Neuronal stem cell (in vitro differentiated cells): ENCODE results near the gene SLC26A9.

Source experiments
- DNase-seq: peaks from one replicate; pipeline ENCODE4 v3.0.0-alpha.2; 2013; ENCODE audit warnings: low spot score
- H2AFZ ChIP-seq: one replicate; pipeline ENCODE4 v1.6.1; 2013; ENCODE audit warnings: mild to moderate bottlenecking, low read length, inconsistent platforms
- H2AK5ac ChIP-seq: 2 replicates; pipeline ENCODE4 v1.6.1; 2013; ENCODE audit warnings: low read depth, mild to moderate bottlenecking, inconsistent platforms, low read length, moderate library complexity, mixed read lengths
- H2BK120ac ChIP-seq: 2 replicates; pipeline ENCODE4 v1.6.1; 2013; ENCODE audit warnings: low read depth, mild to moderate bottlenecking, inconsistent platforms, low read length, moderate library complexity, mixed read lengths
- H2BK12ac ChIP-seq: one replicate; pipeline ENCODE4 v1.6.1; 2013; ENCODE audit warnings: low read length, inconsistent platforms
- H2BK15ac ChIP-seq: 2 replicates; pipeline ENCODE4 v1.6.1; 2013; ENCODE audit warnings: mild to moderate bottlenecking, low read length, inconsistent platforms, mixed read lengths
- H2BK5ac ChIP-seq: one replicate; pipeline ENCODE4 v1.6.1; 2013; ENCODE audit warnings: inconsistent platforms, mild to moderate bottlenecking, low read length, moderate library complexity
- H3K14ac ChIP-seq: one replicate; pipeline ENCODE4 v1.6.1; 2013; ENCODE audit warnings: low read length, inconsistent platforms
- H3K18ac ChIP-seq: 2 replicates; pipeline ENCODE4 v1.6.1; 2013; ENCODE audit warnings: low read length, inconsistent platforms
- H3K23ac ChIP-seq: 2 replicates; pipeline ENCODE4 v1.6.1; 2013; ENCODE audit warnings: low read depth, mild to moderate bottlenecking, mixed read lengths, low read length, inconsistent platforms; ENCODE audit not compliant: poor library complexity
- H3K27ac ChIP-seq: replicated peaks from 3 replicates; pipeline ENCODE4 v1.5.1; 2013; ENCODE audit warnings: low read length, inconsistent platforms
- H3K27me3 ChIP-seq, 3 experiments: 2 replicates each; pipeline ENCODE4 v1.6.1; 2013; ENCODE audit warnings: low read length in 3 of 3, mild to moderate bottlenecking in 2 of 3, inconsistent platforms in 1 of 3, low read depth in 1 of 3, mixed read lengths in 1 of 3, moderate library complexity in 1 of 3; ENCODE audit not compliant: control insufficient read depth in 3 of 3, insufficient read depth in 3 of 3
- H3K36me3 ChIP-seq, 2 donors: replicated peaks in 1 of 2; 2 replicates each; pipeline ENCODE4 v1.6.1; 2013; ENCODE audit warnings: low read length in 2 of 2; ENCODE audit not compliant: control insufficient read depth in 2 of 2, insufficient read depth in 2 of 2
- H3K4ac ChIP-seq: 2 replicates; pipeline ENCODE4 v1.6.1; 2013; ENCODE audit warnings: inconsistent platforms, mild to moderate bottlenecking, low read length, moderate library complexity
- H3K4me1 ChIP-seq, 2 donors: 1 replicate in 1 of 2; 2 replicates in 1 of 2; pipeline ENCODE4 v1.6.1; 2013; ENCODE audit warnings: low read length in 2 of 2, low read depth in 1 of 2; ENCODE audit not compliant: control insufficient read depth in 2 of 2, insufficient read depth in 1 of 2
- H3K4me2 ChIP-seq: one replicate; pipeline ENCODE4 v1.6.1; 2013; ENCODE audit warnings: mild to moderate bottlenecking, low read length, inconsistent platforms; ENCODE audit not compliant: insufficient read depth, poor library complexity, severe bottlenecking
- H3K4me3 ChIP-seq, 2 donors: 2 replicates each; pipeline ENCODE4 v1.5.1; 2013; ENCODE audit warnings: low read length in 2 of 2, mild to moderate bottlenecking in 2 of 2, inconsistent platforms in 1 of 2, moderate library complexity in 1 of 2
- H3K79me1 ChIP-seq: one replicate; pipeline ENCODE4 v1.6.1; 2013; ENCODE audit warnings: low read depth, mild to moderate bottlenecking, inconsistent platforms, low read length, moderate library complexity
- H3K9ac ChIP-seq: one replicate; pipeline ENCODE4 v1.6.1; 2013; ENCODE audit warnings: mild to moderate bottlenecking, low read depth, low read length, inconsistent platforms; ENCODE audit not compliant: poor library complexity
- H3K9me3 ChIP-seq, 2 donors: replicated peaks in 1 of 2; 2 replicates each; pipeline versions ENCODE3 to v1.6.1; 2013; ENCODE audit warnings: low read length in 2 of 2, mild to moderate bottlenecking in 2 of 2, inconsistent platforms in 1 of 2, low read depth in 1 of 2, mixed read lengths in 1 of 2, moderate library complexity in 1 of 2; ENCODE audit not compliant: control insufficient read depth in 2 of 2, insufficient read depth in 1 of 2
- H4K8ac ChIP-seq: one replicate; pipeline ENCODE4 v1.6.1; 2013; ENCODE audit warnings: low read depth, mild to moderate bottlenecking, inconsistent platforms, low read length, moderate library complexity
- H4K91ac ChIP-seq: one replicate; pipeline ENCODE4 v1.6.1; 2013; ENCODE audit warnings: low read length, low read depth, mild to moderate bottlenecking, inconsistent platforms; ENCODE audit not compliant: poor library complexity
- WGBS, 2 donors: extraction: QIAGEN DNeasy Blood & Tissue Kit; methylation state at CpG; one replicate each; pipeline ENCODE4 v1.1.7; 2013; ENCODE audit warnings: missing lambda C conversion rate in 2 of 2, mixed read lengths in 1 of 2; ENCODE audit not compliant: insufficient read length in 2 of 2, insufficient replicate concordance in 1 of 2; ENCODE audit errors: extremely low coverage in 2 of 2; 5-methylcytosine and 5-hydroxymethylcytosine counted together

The SLC26A9 gene

DNA sequence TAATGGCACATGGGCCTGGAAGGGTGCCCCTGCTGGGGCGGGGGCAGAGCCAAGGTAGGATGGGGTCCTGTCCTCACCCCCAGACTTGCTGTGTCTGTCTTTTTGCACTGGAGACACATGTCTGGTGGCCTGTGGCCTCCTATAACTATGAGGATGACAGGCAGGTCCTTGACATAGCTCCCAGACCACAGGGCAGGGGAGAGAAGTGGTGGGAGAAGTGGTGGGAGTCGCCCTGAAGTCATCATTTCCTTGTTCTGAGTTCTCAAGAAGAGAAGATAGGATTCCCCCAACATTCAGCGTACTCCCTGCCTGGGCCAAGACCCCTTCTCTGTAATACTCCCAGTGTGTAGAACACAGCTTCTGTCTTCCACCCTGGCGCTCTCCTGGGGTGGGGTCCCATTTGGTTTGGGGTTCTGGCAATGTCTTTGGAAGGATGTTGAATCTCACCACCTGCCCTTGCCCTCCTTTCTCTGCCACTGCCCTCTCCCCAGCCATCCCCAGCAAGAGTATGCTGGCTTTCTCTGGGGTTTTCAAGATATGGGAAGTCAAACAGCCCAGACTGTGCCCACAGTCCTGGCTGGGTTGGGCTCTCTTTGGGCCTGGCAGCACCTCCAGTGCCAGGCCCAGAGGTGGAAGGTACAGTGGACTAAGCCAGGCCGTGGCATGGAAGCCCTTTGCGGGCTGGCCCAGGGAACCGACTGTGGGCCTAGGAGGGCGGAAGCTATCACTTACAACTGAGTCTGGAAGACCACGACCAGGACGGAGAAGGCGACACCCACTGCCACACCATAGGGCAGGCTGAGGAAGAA is 19.4 kb downstream of the SLC26A9 start:
- H3K79me1 ChIP-seq, result no peaks in the 10 kb centered on the region
- H3K36me3 ChIP-seq, result no peaks in the 10 kb centered on the region
- WGBS, 2 donors, result no CpG with 5 or more reads among the region's 11 CpGs

DNA sequence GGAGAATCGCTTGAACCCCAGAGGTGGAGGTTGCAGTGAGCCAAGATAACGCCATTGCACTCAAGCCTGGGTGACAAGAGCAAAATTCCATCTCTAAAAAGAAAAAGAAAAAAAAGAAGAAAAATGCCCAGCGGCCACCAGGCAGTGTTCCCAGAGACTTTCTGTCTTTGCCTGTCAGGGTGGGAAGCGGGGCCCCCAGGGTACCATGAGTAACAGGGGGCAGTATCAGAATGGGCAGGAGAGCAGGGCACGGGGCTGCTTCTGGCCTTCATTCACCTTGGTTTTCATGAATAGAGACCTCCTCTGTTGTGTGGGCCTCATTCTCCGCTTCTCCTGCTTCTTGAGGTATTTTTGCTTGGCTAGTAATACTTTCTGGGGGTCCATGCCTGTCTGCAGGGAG is 20.4 kb downstream of the SLC26A9 start:
- H3K79me1 ChIP-seq, result no peaks in the 10 kb centered on the region
- DNase-seq, result no peak
- H3K27me3 ChIP-seq, result peaks cover 0 to 10% (median 0%) of the 10 kb centered on the region in 3 experiments
- no peak overlapping the region for H2BK120ac ChIP-seq
- no peak overlapping the region for H3K4me2 ChIP-seq
- no peak overlapping the region for H3K27ac ChIP-seq
- H2AK5ac ChIP-seq, result no peak overlapping the region
- WGBS, 2 donors, result no CpG with 5 or more reads among the region's 6 CpGs
- H2BK12ac ChIP-seq, result no peak overlapping the region
- no peak overlapping the region for H2AFZ ChIP-seq
- H3K4me1 ChIP-seq, result no peaks in the 10 kb centered on the region
- no peak overlapping the region for H4K8ac ChIP-seq
- no peak overlapping the region for H3K14ac ChIP-seq
- H3K4ac ChIP-seq, result no peak overlapping the region
- no peak overlapping the region for H2BK15ac ChIP-seq
- no peak overlapping the region for H3K23ac ChIP-seq
- no peak overlapping the region for H4K91ac ChIP-seq
- H3K4me3 ChIP-seq, result no peak overlapping the region
- H3K9me3 ChIP-seq, result no peaks in the 10 kb centered on the region
- H3K36me3 ChIP-seq, result no peaks in the 10 kb centered on the region
- H3K18ac ChIP-seq, result no peak overlapping the region
- H2BK5ac ChIP-seq, result no peak overlapping the region
- H3K9ac ChIP-seq, result no peak overlapping the region

More for the DNA sequence above, 19.4 kb downstream of the SLC26A9 start:
- Histone ChIP-seq H3K4ac (no peak overlapping the region), H3K23ac (no peak overlapping the region), H3K4me2 (no peak overlapping the region), H4K8ac (no peak overlapping the region), H2AFZ (no peak overlapping the region), H4K91ac (no peak overlapping the region), H2BK120ac (no peak overlapping the region), H3K4me3 (no peak overlapping the region), H2BK12ac (no peak overlapping the region), H2BK15ac (no peak overlapping the region), H2AK5ac (no peak overlapping the region), H3K9ac (no peak overlapping the region), H3K27ac (no peak overlapping the region), H3K9me3 (no peaks in the 10 kb centered on the region), H3K14ac (no peak overlapping the region), H2BK5ac (no peak overlapping the region), H3K18ac (no peak overlapping the region), H3K27me3 (peaks cover 0 to 11% (median 0%) of the 10 kb centered on the region in 3 experiments), H3K4me1 (no peaks in the 10 kb centered on the region)
- DNase-seq, result no peak

DNA sequence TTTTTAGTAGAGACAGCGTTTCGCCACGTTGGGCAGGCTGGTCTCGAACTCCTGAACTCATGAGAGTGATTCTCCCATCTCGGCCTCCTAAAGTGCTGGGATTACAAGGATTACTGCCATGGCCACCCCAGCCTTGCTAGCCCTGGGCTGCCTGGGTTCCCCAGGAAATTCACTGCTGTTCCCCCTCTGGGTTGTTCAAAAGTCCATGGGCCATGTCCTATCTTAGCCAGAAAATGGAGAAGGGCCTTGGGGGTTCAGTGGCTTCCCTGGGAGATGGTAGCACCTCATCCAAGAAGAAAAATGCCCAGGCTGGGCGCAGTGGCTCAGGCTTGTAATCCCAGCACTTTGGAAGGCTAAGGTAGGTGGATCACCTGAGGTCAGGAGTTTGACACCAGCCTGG is 20.9 kb downstream of the SLC26A9 start:
- no peak overlapping the region for H3K4me2 ChIP-seq
- no peak overlapping the region for H3K27ac ChIP-seq
- no peak overlapping the region for H3K18ac ChIP-seq
- H2AK5ac ChIP-seq, result no peak overlapping the region
- no CpG with 5 or more reads among the region's 6 CpGs for WGBS, 2 donors
- H2BK12ac ChIP-seq, result no peak overlapping the region
- H3K9me3 ChIP-seq, result no peaks in the 10 kb centered on the region
- no peak overlapping the region for H3K23ac ChIP-seq
- no peak overlapping the region for H2AFZ ChIP-seq
- H3K36me3 ChIP-seq, result no peaks in the 10 kb centered on the region
- no peak overlapping the region for H2BK5ac ChIP-seq
- H3K4me1 ChIP-seq, result no peaks in the 10 kb centered on the region
- no peak overlapping the region for H3K14ac ChIP-seq
- H4K8ac ChIP-seq, result no peak overlapping the region
- no peak overlapping the region for H3K4ac ChIP-seq
- no peak overlapping the region for H3K9ac ChIP-seq
- H3K27me3 ChIP-seq, result peaks cover 0 to 8% (median 0%) of the 10 kb centered on the region in 3 experiments
- no peak for DNase-seq
- H2BK15ac ChIP-seq, result no peak overlapping the region
- H3K4me3 ChIP-seq, result no peak overlapping the region
- no peaks in the 10 kb centered on the region for H3K79me1 ChIP-seq
- no peak overlapping the region for H2BK120ac ChIP-seq
- no peak overlapping the region for H4K91ac ChIP-seq

DNA sequence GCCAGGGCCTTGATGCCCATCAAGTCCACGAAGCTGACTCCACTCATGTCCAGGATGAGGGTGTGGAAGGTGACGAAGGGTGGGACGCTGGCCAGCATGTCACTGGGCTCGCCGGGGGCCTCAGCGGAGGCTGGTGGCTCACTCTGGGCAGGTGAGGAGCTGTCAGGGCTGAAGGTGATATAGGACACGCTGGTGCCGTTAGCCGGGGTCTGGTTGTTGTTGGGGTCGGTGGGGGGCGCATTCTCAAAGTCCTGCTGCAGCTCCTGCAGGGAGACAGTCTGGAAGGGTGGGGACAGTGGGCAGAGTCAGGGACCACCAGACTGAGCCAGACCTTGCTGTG is 21.7 kb downstream of the SLC26A9 start:
- Histone ChIP-seq H4K91ac (no peak overlapping the region), H4K8ac (no peak overlapping the region), H3K9ac (peak overlapping the region; percentile 74), H3K79me1 (no peaks in the 10 kb centered on the region), H2AFZ (no peak overlapping the region), H3K4me3 (no peak overlapping the region), H3K14ac (peak overlapping the region; percentile 77), H3K18ac (peak overlapping the region; percentile 32), H2BK120ac (no peak overlapping the region), H3K9me3 (no peaks in the 10 kb centered on the region), H3K4ac (peak overlapping the region; percentile 7), H3K27me3 (peaks cover 0 to 4% (median 0%) of the 10 kb centered on the region in 3 experiments), H2BK12ac (no peak overlapping the region), H3K4me1 (no peaks in the 10 kb centered on the region), H3K23ac (no peak overlapping the region), H2BK15ac (no peak overlapping the region), H3K27ac (no peak overlapping the region), H2BK5ac (peak overlapping the region; percentile 47), H3K36me3 (no peaks in the 10 kb centered on the region), H3K4me2 (no peak overlapping the region), H2AK5ac (peak overlapping the region; percentile 22)
- DNase-seq, result no peak
- WGBS, 2 donors, result no CpG with 5 or more reads among the region's 11 CpGs
